Stimulated activated effector memory CD8-positive, alpha-beta T cell treated with anti-CD3 and anti-CD28 coated beads, Interleukin-12 subunit alpha, Interleukin-12 subunit beta, amount 100 ng/mL, for 72 hours (primary cell): ENCODE results near the gene TUSC2.
"Not testable (repeated sequence)": the region's sequence is repeated elsewhere in the genome, so short reads cannot be mapped to it uniquely, and the experiment has no call there.

ENCODE experiments used
- ATAC-seq: fragments of 150-1000 bp; cut with Tn5 transposase; 2 replicates; pipeline ENCODE4 v1.10.0; 2021
- DNase-seq, 2 donors: peaks; one replicate each; pipeline ENCODE4 v3.0.0; 2021 to 2022; ENCODE audit warnings: low spot score in 2 of 2
- H3K27ac Mint-ChIP-seq: one replicate; pipeline ENCODE4 v1.8.0; 2022; ENCODE audit warnings: mild to moderate bottlenecking, mixed read lengths
- H3K36me3 Mint-ChIP-seq: one replicate; pipeline ENCODE4 v1.8.0; 2022; ENCODE audit warnings: mild to moderate bottlenecking, mixed read lengths
- H3K4me1 Mint-ChIP-seq: one replicate; pipeline ENCODE4 v1.8.0; 2022; ENCODE audit warnings: mixed read lengths
- H3K4me3 Mint-ChIP-seq: one replicate; pipeline ENCODE4 v1.8.0; 2022; ENCODE audit warnings: mild to moderate bottlenecking, mixed read lengths
- H3K9me3 Mint-ChIP-seq: one replicate; pipeline ENCODE4 v1.8.0; 2022; ENCODE audit warnings: mixed read lengths

The TUSC2 gene

GRCh38 chr3:50319894-50320625 is 8.0 kb downstream of the TUSC2 start:
- peaks cover 15% of the 10 kb centered on the region for H3K36me3 Mint-ChIP-seq
- ATAC-seq (no peak), DNase-seq (no peak)
- peaks cover 59% of the 10 kb centered on the region for H3K4me1 Mint-ChIP-seq
- peak overlapping the region; percentile 98 for H3K27ac Mint-ChIP-seq
- no peaks in the 10 kb centered on the region for H3K9me3 Mint-ChIP-seq
- H3K4me3 Mint-ChIP-seq = peak overlapping the region; percentile 78

DNA sequence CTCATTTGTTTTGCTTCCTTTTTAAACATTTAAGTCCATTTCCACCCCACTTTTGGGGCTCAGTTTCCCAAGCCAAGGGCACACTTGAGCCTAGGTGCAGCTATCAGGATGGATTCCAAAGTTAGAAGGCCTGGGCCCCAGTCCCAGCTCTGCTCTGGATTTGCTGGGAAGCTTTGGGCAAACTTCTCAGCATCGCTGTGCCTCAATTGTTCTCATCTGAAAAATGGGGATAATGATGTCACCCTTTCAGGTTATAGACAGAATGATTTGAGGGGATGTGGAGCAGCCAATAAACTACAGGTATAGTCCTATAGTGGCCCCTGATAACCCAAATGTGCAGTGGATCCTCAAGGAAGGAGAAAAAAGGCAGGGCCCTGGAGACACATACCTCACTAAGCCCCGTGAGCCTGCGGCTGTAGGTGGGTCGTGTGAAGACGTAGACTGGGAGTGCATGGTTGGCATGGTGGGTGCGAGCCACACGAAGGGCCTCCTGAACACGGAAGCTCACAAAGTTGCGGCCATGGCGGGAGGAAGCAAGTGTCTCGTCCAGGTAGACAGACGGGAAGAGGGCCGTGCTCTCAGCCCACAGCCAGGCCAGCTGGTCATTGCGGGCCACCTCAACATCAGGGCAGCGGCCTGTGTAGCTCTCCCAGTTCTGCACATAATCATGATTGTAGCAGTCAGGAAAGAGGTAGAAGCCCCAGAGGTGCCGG is 8.7 kb downstream of the TUSC2 start:
- no peaks in the 10 kb centered on the region for H3K9me3 Mint-ChIP-seq
- DNase-seq (no peak), ATAC-seq (no peak)
- no peak overlapping the region for H3K27ac Mint-ChIP-seq
- H3K36me3 Mint-ChIP-seq = peaks cover 10% of the 10 kb centered on the region
- peaks cover 61% of the 10 kb centered on the region for H3K4me1 Mint-ChIP-seq
- H3K4me3 Mint-ChIP-seq = peak overlapping the region; percentile 78

GRCh38 chr3:50318615-50319014 is 9.4 kb downstream of the TUSC2 start:
- peaks cover 10% of the 10 kb centered on the region for H3K36me3 Mint-ChIP-seq
- DNase-seq (no peak), ATAC-seq (no peak)
- H3K9me3 Mint-ChIP-seq = no peaks in the 10 kb centered on the region
- H3K4me3 Mint-ChIP-seq = no peak overlapping the region
- H3K4me1 Mint-ChIP-seq = peaks cover 59% of the 10 kb centered on the region
- H3K27ac Mint-ChIP-seq = no peak overlapping the region

GRCh38 chr3:50318163-50318562 is 9.9 kb downstream of the TUSC2 start:
- Mint-ChIP-seq H3K27ac (no peak overlapping the region), H3K4me1 (peaks cover 54% of the 10 kb centered on the region), H3K4me3 (no peak overlapping the region), H3K9me3 (no peaks in the 10 kb centered on the region), H3K36me3 (peaks cover 10% of the 10 kb centered on the region)
- no peak for DNase-seq
- no peak for ATAC-seq

- Mint-ChIP-seq H3K36me3 (peaks cover 10% of the 10 kb centered on the region), H3K9me3 (no peaks in the 10 kb centered on the region), H3K4me1 (peaks cover 47% of the 10 kb centered on the region), H3K27ac (peak overlapping the region; percentile 95), H3K4me3 (peak overlapping the region; percentile 59)
- ATAC-seq = no peak
- no peak for DNase-seq
Measured at GRCh38 chr3:50317300-50317699, 10.7 kb downstream of the TUSC2 start.

- DNase-seq (peak; percentile 57 to 84), ATAC-seq (peak; percentile 86)
- Mint-ChIP-seq H3K4me3 (peak overlapping the region; percentile 59), H3K27ac (peak overlapping the region; percentile 95), H3K4me1 (peaks cover 47% of the 10 kb centered on the region), H3K9me3 (no peaks in the 10 kb centered on the region), H3K36me3 (peaks cover 10% of the 10 kb centered on the region)
Measured at GRCh38 chr3:50316657-50317242, 11.3 kb downstream of the TUSC2 start.

GRCh38 chr3:50314816-50315215 is 13.2 kb downstream of the TUSC2 start:
- H3K4me3 Mint-ChIP-seq = no peak overlapping the region
- peak overlapping the region; percentile 50 for H3K27ac Mint-ChIP-seq
- ATAC-seq (no peak), DNase-seq (no peak)
- peaks cover 38% of the 10 kb centered on the region for H3K4me1 Mint-ChIP-seq
- peaks cover 10% of the 10 kb centered on the region for H3K36me3 Mint-ChIP-seq
- H3K9me3 Mint-ChIP-seq = no peaks in the 10 kb centered on the region

DNA sequence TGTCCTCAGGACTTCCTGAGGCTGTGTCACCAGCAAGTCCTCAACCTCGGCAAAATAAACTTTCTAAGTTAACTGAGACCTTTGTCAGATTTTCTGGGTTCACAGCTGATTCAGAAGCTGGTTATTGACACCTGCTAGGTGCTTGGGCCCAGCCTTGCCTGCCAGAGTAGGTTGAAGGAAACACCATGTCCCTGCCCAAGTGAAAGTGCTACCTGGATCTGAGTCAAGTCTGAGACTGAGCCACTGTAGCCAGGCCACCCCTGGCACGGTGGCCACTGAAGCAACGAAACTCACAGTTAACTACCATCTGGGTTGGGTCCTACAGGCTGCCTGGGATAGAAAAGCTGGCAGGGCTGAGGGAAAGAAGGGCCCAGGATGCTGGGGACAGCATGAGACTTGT is 13.7 kb downstream of the TUSC2 start:
- Mint-ChIP-seq H3K27ac (no peak overlapping the region), H3K36me3 (peaks cover 10% of the 10 kb centered on the region), H3K4me3 (no peak overlapping the region), H3K4me1 (peaks cover 34% of the 10 kb centered on the region), H3K9me3 (no peaks in the 10 kb centered on the region)
- no peak for ATAC-seq
- no peak for DNase-seq

DNA sequence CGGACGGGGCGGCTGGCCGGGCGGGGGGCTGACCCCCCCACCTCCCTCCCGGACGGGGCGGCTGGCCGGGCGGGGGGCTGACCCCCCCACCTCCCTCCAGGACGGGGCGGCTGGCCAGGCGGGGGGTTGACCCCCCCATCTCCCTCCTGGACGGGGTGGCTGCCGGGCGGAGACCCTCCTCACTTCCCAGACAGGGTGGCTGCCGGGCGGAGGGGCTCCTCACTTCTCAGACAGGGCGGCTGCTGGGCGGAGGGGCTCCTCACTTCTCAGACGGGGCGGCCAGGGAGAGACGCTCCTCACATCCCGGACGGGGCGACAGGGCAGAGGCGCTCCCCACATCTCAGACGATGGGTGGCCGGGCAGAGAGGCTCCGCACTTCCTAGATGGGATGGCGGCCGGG is 16.0 kb downstream of the TUSC2 start:
- peaks cover 17% of the 10 kb centered on the region for H3K4me1 Mint-ChIP-seq
- not testable (repeated sequence) for H3K9me3 Mint-ChIP-seq, ATAC-seq, H3K27ac Mint-ChIP-seq, H3K36me3 Mint-ChIP-seq, H3K4me3 Mint-ChIP-seq, DNase-seq

- Mint-ChIP-seq H3K9me3 (no peaks in the 10 kb centered on the region), H3K4me3 (no peak overlapping the region), H3K36me3 (no peaks in the 10 kb centered on the region), H3K27ac (no peak overlapping the region), H3K4me1 (peaks cover 27% of the 10 kb centered on the region)
- ATAC-seq = peak; percentile 78
- DNase-seq = no peak
Measured at GRCh38 chr3:50304601-50305000, 23.4 kb downstream of the TUSC2 start.

GRCh38 chr3:50303013-50303815 is 24.8 kb downstream of the TUSC2 start, which contains the start of gene HYAL1:
Gene HYAL1, minus strand, starts transcription at chr3:50303574. Its CDS starts 618 bp downstream, at chr3:50302956.
- Mint-ChIP-seq H3K36me3 (peaks cover 7% of the 10 kb centered on the region), H3K4me3 (no peak within 1 kb of the TSS), H3K9me3 (no peaks in the 10 kb centered on the region), H3K27ac (peak within 1 kb of the TSS; percentile 34), H3K4me1 (peaks cover 30% of the 10 kb centered on the region)
- DNase-seq (no peak), ATAC-seq (no peak)

- ATAC-seq (no peak), DNase-seq (no peak)
- Mint-ChIP-seq H3K4me1 (peaks cover 39% of the 10 kb centered on the region), H3K4me3 (no peak overlapping the region), H3K27ac (peak overlapping the region; percentile 34), H3K9me3 (no peaks in the 10 kb centered on the region), H3K36me3 (peaks cover 7% of the 10 kb centered on the region)
Measured at GRCh38 chr3:50302095-50303012, 25.7 kb downstream of the TUSC2 start.

- peak overlapping the region; percentile 98 for H3K4me3 Mint-ChIP-seq
- DNase-seq (no peak), ATAC-seq (no peak)
- peaks cover 7% of the 10 kb centered on the region for H3K36me3 Mint-ChIP-seq
- H3K27ac Mint-ChIP-seq = peak overlapping the region; percentile 97
- H3K4me1 Mint-ChIP-seq = peaks cover 42% of the 10 kb centered on the region
- no peaks in the 10 kb centered on the region for H3K9me3 Mint-ChIP-seq
Measured at GRCh38 chr3:50300681-50301254, 27.3 kb downstream of the TUSC2 start.
